Heart left ventricle (tissue), 16 donors: ENCODE data around the gene PDZD7. TPM values are rescaled to one million over a fixed set of nuclear protein-coding genes. Genes with fewer than 3 reads are reported as not detected.
A peak's percentile ranks its signal among the peaks of the same experiment; 100 is the strongest.

ENCODE experiments used
- ATAC-seq, 4 donors: fragments of 200-7000 bp; cut with Tn5 transposase; one replicate each; pipeline ENCODE4 v1.9.1; 2020 to 2022; ENCODE audit warnings: moderate library complexity in 4 of 4, mild to moderate bottlenecking in 3 of 4, moderate number of reproducible peaks in 1 of 4
- DNase-seq, 5 donors: peaks; one replicate each; pipeline ENCODE4 v3.0.0-alpha.2; 2020
- H3K27ac ChIP-seq, 12 donors: fragments of 200-600 bp; sonication (generic) in 4 of 12; one replicate each; pipeline versions ENCODE4 v1.5.0 to v1.8.0; 2016 to 2022; ENCODE audit warnings: mild to moderate bottlenecking in 2 of 12
- H3K27me3 ChIP-seq, 9 donors: fragments of 200-600 bp; sonication (generic) in 2 of 9; one replicate each; pipeline versions ENCODE4 v1.5.1 to v1.8.0; 2016 to 2022; ENCODE audit warnings: mild to moderate bottlenecking in 3 of 9
- H3K36me3 ChIP-seq, 9 donors: fragments of 200-600 bp; sonication (generic) in 2 of 9; one replicate each; pipeline versions ENCODE4 v1.5.0 to v1.8.0; 2018 to 2022; ENCODE audit warnings: mild to moderate bottlenecking in 2 of 9
- H3K4me1 ChIP-seq, 12 donors: fragments of 200-600 bp; sonication (generic) in 4 of 12; one replicate each; pipeline versions ENCODE4 v1.5.0 to v1.8.0; 2016 to 2022; ENCODE audit warnings: mild to moderate bottlenecking in 3 of 12
- H3K4me3 ChIP-seq, 12 donors: fragments of 200-600 bp; sonication (generic) in 4 of 12; one replicate each; pipeline versions ENCODE4 v1.5.0 to v1.8.0; 2017 to 2022; ENCODE audit warnings: mild to moderate bottlenecking in 9 of 12, moderate library complexity in 4 of 12
- H3K9me3 ChIP-seq, 12 donors: fragments of 200-600 bp; sonication (generic) in 4 of 12; one replicate each; pipeline versions ENCODE4 v1.5.0 to v1.8.0; 2016 to 2022; ENCODE audit warnings: mild to moderate bottlenecking in 1 of 12
- CTCF ChIP-seq, 12 donors: fragments of 200-600 bp; sonication (generic) in 4 of 12; IDR thresholded peaks; one replicate each; pipeline versions ENCODE4 v1.5.0 to v1.8.0; 2018 to 2022; ENCODE audit warnings: antibody characterized with exemption in 12 of 12, mild to moderate bottlenecking in 5 of 12
- POLR2A ChIP-seq, 2 donors: fragments of 450-650 bp; IDR thresholded peaks; one replicate each; pipeline ENCODE4 v1.6.1; 2017; ENCODE audit warnings: antibody characterized with exemption in 2 of 2, mild to moderate bottlenecking in 2 of 2, moderate library complexity in 2 of 2
- whole genome bisulfite sequencing, 4 donors: extraction: QIAGEN DNeasy Blood & Tissue Kit in 2 of 4; methylation state at CpG; one replicate each; pipeline versions ENCODE4 v1.1.5 to v1.1.7; 2013 to 2018; 5-methylcytosine and 5-hydroxymethylcytosine counted together
- intact Hi-C, 10 donors: fragments of 100-400 bp; cut with DNase I; formaldehyde crosslinking; loops; one replicate each; pipeline versions ENCODE4 v1.11.1 to v1.14.2; 2022
- polyA plus RNA-seq, 2 donors: library from polyadenylated mRNA; stranded (reverse); fragments of 200-250 nt; gene quantifications; one replicate each; pipeline ENCODE4 v1.2.3, GENCODE V29; 2013
- total RNA-seq, 9 donors: library from RNA; depleted of rRNA in 2 of 9; stranded (reverse); fragments of >200 nt in 2 of 9; fragmentation: NEBNext Ultra II Directional in 3 of 9; extraction: Animal tissue kit (Norgen Biotek cat#: 25700) in 3 of 9; gene quantifications; one replicate each; pipeline versions ENCODE4 v1.1.0 to v1.2.4, GENCODE V29; 2016 to 2023
- donor health status: ischemic (EF 13 %, LVEDD 7.1; RV severe dilation, severe dysfunction).
- donor health status: healthy with polysubstance abuse.
- donor health status: DM: no; HTN: yes; CAD: no.
- donor health status: DM: no; HTN: no; CAD: no.
- donor health status: ischemic (EF 25% LVEDD 6.9; RV normal size, moderate dysfunction).
- donor health status: ischemic (EF 25% LVEDD 5.7; RV mildly dilated, moderate dysfunction).
- donor health status: healthy.
- donor health status: DM: yes; HTN: yes; CAD: no.
- donor health status: ischemic (EF 35%, LVEDD 5.7; RV mildly dilated, moderate dysfunction).
- donor health status: nonischemic (EF 11% LVEDD 7.7; RV severe dilation, severe dysfunction).
- donor health status: DM: yes; HTN: yes; CAD: no.
- donor health status: PGD.
- donor health status: ischemic (EF 29% LVEDD 5.4; RV normal size, mild dysfunction).
- donor health status: nonischemic (EF 23%, LVEDD 6.1; RV moderate dilation, normal function).

The PDZD7 gene
- total and polyA plus RNA-seq, 11 donors, result 0.09 to 0.97 (median 0.30) TPM; not detected in 1

- H3K27me3 ChIP-seq, result no peaks in the 10 kb centered on the region
- H3K4me3 ChIP-seq, result peak overlapping the region; percentile 62 to 99 (median 89)
- DNase-seq (peak; percentile 87 to 93 (median 89)), ATAC-seq (peak; percentile 17 to 75 (median 62))
- intact Hi-C loops, result loop anchor here in 6 of 10 donors (1.0 to 10.0 kb wide), 6 partner anchors 14 to 68 kb away; partner anchors contain the start of genes KAZALD1 (in 3 of the 6), PDZD7 (in 1 of the 6) and SFXN3 (in 1 of the 6)
- H3K9me3 ChIP-seq, result no peaks in the 10 kb centered on the region
- TF ChIP-seq CTCF (IDR thresholded peaks at IDR 0.05) (peak; percentile 92 to 99 (median 97)), POLR2A (IDR thresholded peaks at IDR 0.05) (peak; percentile 60 to 96)
- H3K27ac ChIP-seq, result peak overlapping the region; percentile 93 to 100 (median 100)
- 0 to 1% (median 1%) methylated on average over 8 to 83 of the region's 83 CpGs for WGBS, 4 donors
- H3K4me1 ChIP-seq, result peaks cover 8 to 66% (median 49%) of the 10 kb centered on the region in 12 donors
- H3K36me3 ChIP-seq, result peaks cover 0 to 20% (median 17%) of the 10 kb centered on the region in 9 donors
These were observed 31.8 kb downstream of the PDZD7 start for GRCh38 chr10:100998991-100999741.

- ATAC-seq (peak; percentile 53 to 78 (median 63)), DNase-seq (peak; percentile 88 to 94 (median 90))
- H3K9me3 ChIP-seq, result no peaks in the 10 kb centered on the region
- no peak for TF ChIP-seq POLR2A (IDR thresholded peaks at IDR 0.05)
- TF ChIP-seq CTCF (IDR thresholded peaks at IDR 0.05), result no peak
- intact Hi-C loops, result loop anchor here in 6 of 10 donors (1.0 to 10.0 kb wide), 6 partner anchors 14 to 69 kb away; partner anchors contain the start of genes KAZALD1 (in 3 of the 6), PDZD7 (in 1 of the 6) and SFXN3 (in 1 of the 6)
- H3K4me1 ChIP-seq, result peaks cover 8 to 58% (median 42%) of the 10 kb centered on the region in 12 donors
- H3K27ac ChIP-seq, result peak overlapping the region; percentile 93 to 100 (median 100)
- 1 to 2% (median 1%) methylated on average over 24 to 25 of the region's 25 CpGs for WGBS, 4 donors
- no peaks in the 10 kb centered on the region for H3K27me3 ChIP-seq
- H3K36me3 ChIP-seq, result peaks cover 0 to 18% (median 14%) of the 10 kb centered on the region in 9 donors
- H3K4me3 ChIP-seq, result peak overlapping the region; percentile 62 to 99 (median 89)
These were observed 32.5 kb downstream of the PDZD7 start for GRCh38 chr10:100998183-100998990.

GRCh38 chr10:100997360-100998182, 33.4 kb downstream of the PDZD7 start:
- Histone ChIP-seq H3K4me1 (peaks cover 8 to 50% (median 35%) of the 10 kb centered on the region in 12 donors), H3K27ac (peak overlapping the region; percentile 93 to 100 (median 100)), H3K4me3 (peak overlapping the region; percentile 62 to 99 (median 89)), H3K36me3 (peaks cover 0 to 18% (median 12%) of the 10 kb centered on the region in 9 donors), H3K9me3 (no peaks in the 10 kb centered on the region), H3K27me3 (no peaks in the 10 kb centered on the region)
- intact Hi-C loops, result loop anchor here in 6 of 10 donors (1.0 to 10.0 kb wide), 7 partner anchors 15 to 70 kb away; partner anchors contain the start of genes KAZALD1 (in 3 of the 6), PDZD7 (in 1 of the 6) and SFXN3 (in 1 of the 6)
- TF ChIP-seq CTCF (IDR thresholded peaks at IDR 0.05) (peak; percentile 81 to 97 (median 90)), POLR2A (IDR thresholded peaks at IDR 0.05) (peak in 1 of 2 donors; percentile 14)
- ATAC-seq, result peak; percentile 44 to 61 (median 48)
- 0% methylated on average over 7 to 66 of the region's 66 CpGs for whole genome bisulfite sequencing, 4 donors
- peak; percentile 81 to 92 (median 82) for DNase-seq
